GM18508 (cell line): ENCODE data around the gene MXD3.

Experiments used
- ATAC-seq: cut with Tn5 transposase; IDR thresholded peaks from one replicate; pipeline ENCODE4 v1.9.1; 2021; ENCODE audit warnings: moderate number of reproducible peaks; ENCODE audit not compliant: insufficient read depth, unreplicated experiment

The MXD3 gene

DNA sequence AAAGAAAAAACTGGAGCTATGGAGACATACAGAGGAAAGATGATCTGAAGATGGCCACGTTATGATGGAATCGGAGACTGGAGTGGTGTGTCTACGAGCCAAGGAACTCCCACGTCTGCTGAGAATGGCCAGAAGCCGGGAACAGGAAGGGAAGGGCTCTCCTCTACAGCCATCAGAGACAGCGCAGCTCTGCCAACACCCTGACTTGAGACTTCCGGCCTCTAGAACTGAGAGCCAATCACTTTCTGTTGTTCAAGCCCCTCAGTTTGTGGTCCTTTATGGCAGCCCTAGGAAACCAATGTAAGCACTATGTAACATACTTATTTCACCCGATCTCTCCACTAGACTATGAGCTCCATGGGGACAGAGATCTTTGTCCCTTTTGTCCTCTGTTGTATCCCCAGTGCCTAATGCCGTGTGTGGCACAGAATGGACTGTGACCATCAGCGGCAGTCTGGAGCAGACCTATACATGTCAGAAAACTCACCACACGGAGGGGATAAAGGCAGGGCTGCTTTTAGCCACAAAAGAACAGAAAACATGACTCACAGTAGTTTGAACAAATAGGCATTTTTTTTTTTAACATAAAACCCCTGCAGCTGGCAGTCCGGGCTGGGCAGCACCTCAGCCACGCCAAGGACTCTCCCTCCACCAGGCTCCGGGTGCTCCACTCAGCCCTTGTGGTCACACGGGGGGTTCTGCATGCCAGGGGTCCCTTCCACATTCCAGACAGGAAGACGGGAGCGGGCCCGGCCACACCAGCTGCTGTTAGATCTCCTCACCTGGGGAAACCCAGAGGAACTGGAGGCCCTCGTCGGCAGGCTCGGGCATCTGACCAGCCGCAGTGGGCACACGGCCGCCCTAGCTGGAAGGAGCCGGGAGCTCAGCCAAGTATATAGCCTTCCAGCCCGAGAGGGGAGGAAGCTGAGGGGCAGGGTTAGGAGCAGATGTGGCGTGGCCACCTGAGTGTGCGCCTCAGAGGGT is 16.1 kb upstream of the MXD3 start:
- no peak for ATAC-seq

GRCh38 chr5:177325868-177326381 is 14.2 kb upstream of the MXD3 start:
- ATAC-seq: no peak

GRCh38 chr5:177320879-177321278 is 9.2 kb upstream of the MXD3 start:
- ATAC-seq: no peak

- ATAC-seq: no peak
These were observed 8.4 kb upstream of the MXD3 start for GRCh38 chr5:177319913-177320588.

DNA sequence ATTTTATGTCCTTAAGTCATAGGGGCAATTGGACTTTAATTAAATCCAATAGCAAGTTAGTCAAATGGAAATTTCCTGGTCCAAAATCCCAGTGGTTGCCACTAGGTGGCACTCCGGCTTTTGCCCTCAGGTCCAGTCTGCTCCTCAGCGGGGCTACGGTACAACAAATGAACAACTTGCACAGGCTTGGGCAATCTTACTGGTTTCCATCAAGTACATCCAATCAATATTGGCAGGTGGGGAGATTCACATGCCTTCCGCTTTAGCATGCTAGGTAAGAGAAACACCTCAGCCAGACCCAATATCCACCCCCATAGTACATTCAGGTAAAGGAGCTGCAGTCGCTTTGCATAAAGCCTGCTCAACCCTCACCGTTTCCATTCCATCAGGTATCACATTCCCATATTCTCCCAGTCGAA is 6.3 kb upstream of the MXD3 start:
- no peak for ATAC-seq

- ATAC-seq: no peak
These were observed 4.3 kb upstream of the MXD3 start for GRCh38 chr5:177316005-177316404.

- ATAC-seq: no peak
These were observed 3.7 kb upstream of the MXD3 start for GRCh38 chr5:177315411-177315810.

DNA sequence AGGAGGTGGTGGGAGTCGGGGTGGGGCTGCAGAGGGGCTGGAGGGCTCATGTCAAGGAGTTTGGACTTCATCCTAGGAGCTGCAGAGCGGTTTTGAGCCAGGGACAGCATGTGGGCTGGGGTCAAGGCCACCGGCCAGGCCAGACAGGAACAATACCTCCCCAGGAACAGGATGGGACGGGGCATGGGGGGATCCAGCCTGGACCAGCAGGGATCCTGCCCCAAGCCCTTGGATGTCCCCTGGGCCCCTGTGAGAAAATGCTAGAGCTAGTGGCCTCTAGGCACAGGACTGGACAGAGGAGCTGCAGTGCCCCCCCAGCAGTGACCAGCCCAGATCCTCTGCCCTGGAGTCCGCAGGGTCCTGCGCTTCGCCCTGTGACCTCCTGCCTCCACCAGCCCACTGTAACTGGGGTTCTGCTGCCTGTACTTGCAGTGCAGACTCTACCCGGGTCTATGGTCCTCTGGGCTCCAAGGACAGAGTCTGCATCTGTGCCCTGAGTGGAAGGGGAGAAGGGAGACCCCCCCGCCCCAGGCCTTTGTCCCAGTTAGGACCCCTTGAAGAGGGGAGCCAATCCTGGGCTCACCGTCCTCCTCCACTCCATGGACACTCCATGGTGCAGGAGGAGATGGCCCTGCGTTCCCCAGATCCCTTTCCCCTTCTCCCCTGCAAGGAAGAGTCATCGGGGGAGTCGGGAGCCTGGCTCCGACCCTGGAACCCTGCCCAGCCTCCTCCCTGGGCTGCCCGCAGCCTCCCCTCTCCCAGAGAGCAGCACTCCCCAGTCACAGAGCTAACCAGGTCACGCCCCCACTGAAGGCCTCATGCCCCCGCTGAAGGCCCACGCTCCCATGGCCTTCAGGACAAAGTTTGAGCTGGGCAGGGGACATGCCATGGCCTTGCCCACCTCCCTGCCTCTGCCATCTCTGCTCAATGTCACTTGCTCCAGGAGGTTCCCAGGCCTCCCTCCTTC is 3.0 kb upstream of the MXD3 start:
- ATAC-seq: no peak

GRCh38 chr5:177313561-177314259 is 2.0 kb upstream of the MXD3 start:
- no peak for ATAC-seq

GRCh38 chr5:177312649-177313181 is 1.0 kb upstream of the MXD3 start:
- ATAC-seq: no peak

DNA sequence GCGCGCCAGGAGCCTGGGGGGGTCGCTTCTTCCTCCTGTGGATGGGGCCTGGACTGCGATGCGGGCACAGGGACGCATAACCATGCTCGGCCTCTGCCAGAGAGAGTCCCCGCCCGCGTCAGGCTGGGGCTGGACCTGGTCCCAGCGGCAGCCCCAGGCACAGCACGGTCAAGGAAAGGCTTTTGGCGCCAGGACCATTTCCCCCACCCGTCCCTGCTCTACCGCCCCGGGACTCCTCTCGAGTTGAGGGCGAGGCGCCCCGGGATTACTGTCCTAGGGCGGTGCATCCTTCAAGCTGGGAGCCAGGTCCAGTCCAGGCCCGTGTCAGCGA is 341 bp downstream of the MXD3 start:
- peak; percentile 2 for ATAC-seq

DNA sequence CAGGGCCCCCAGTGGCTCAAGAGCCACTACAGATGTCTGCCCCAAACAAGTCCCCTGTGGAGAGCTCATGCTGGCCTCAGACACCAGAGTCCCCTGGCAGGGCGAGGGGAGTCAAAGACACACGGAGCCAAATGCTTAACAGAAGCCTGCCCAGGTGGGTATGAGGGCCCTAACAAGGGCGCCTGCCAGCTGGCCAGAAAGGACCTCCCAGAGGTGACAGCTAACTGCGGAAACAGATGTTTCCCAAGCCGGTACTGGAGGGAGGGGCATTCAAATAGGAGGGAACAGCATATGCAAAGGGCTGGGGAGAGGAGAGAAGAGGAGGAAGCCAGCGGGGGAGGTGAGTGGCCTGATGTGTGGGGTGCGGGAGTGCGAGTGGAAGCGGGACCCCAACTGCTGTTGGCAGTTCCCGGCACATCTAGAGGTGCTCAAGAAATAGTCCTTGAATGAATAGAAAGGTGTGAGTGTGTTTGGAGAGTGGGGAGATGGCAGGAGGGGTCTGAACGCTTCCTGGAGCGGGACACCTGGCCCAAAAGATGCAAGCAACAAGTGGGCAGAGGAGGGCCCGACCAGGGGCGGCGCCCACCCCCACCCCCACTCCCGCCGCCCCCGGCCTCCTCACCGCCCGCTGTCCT is 824 bp downstream of the MXD3 start:
- ATAC-seq: no peak

DNA sequence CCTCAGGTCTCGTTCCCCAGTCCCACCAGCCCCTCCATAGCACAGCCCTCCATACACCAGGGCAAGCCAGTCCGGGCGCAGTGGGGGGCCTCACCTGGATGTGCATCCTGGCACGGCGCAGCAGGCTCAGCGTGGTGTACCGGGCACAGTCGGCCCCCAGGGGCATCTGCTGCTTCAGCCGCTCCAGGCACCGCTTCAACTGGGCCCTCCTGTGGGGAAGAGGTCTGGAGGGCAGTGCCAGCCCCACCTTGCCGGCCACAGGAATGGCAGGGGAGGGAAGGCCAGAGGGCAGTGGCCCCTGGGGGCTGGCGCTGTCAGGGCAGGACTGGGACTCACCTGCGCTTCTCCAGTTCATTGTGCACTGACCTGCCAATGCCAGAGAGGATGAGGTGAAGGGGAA is 1.4 kb downstream of the MXD3 start:
- no peak for ATAC-seq

DNA sequence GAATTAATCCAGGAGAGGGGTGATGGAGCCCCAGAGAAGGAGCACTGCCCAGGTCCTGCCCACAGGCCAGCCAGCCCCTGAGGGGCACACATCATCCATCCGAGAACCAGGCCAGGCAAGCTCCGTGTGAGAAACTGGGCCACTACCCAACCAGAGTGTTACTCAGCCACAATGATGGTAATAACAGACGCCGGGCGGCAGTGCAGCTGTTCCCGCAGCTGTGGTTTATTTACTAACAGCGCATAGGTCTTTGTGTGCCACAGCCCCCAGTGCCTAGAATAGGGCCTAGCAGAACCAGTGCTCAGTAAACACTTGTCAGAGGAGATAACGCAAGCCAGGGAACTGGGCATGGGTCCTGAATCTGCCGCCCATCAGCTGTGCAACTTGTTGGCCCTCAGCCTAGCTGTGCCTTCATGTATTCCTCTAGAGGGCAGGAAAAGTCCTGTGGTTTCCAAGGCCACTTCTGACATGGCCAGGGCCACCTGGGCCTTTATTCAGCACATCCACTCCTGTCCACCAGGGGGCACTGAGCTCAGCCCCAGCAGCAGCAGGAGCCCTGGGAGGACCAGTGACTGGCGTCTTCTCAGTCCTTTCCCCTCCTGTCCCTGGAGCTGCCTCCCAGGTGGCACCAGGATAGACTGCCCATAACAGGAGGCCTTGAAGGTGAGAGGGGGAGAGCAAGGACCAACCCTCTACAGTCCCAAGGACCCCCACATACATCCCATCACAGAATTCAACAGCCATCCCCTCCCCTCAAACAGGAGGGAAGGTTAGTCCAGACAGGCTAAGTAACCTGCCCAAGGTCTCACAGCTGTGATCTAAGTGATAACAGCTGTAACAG is 2.1 kb downstream of the MXD3 start:
- ATAC-seq: no peak

DNA sequence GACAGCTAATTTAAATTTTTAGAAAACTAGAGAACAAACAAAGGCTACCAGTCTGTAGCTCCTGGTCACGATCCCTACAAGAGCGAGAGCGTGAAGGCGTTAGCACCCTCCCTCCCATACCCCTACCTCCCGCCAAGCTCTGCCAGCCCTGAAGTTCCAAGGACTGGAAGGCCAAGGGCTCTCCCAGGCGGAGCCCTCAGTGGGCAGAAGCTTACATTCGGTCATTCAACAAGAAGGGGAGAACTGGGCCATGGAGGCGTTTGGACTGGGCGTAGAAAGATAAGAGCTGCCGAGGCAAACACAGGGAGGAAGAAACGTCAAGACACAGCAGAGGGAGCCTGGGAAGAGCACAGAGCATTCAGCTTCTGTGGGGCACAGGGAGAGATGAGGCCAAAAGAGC is 3.0 kb downstream of the MXD3 start:
- no peak for ATAC-seq

DNA sequence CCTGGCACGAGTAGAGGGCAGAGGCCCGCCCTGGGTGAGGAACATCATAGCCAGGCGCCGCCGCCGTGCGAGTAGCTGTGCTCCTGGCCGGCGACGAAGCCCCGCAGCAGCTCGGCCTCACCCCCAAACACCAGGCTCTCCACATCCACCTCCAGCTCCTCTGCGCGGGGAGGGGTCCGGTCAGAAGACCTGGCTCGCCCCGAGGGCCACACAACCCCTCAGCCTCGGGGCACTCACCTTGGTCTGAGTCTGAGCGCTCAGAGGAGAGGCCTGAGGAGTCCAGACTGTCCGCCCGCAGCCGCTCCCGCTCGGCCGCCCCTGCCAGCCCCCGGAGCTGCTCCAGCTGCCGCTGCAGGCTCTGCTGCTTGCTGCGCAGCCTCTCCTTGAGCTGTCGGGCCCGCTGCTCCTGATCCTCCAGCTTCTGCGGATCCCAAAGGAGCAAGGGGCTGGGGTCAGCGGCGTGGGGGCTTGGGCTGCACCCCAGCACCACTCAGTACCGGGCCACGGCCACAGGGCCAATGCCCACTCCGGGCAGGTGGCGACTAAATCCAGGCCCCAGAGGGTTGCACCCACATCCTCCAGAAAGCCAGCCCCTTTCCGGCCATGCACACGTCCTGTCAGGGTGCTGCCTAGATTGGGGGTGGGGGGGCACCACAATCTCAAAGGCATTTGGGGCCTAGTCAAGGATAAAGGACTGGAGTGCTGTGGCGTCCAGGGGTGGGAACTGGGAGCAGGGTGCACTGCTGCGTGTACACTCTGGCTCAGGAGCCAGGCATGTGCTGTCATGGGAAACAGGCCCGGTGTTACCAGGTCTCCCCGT is 3.9 kb downstream of the MXD3 start:
- ATAC-seq: no peak
